Neuronal stem cell (in vitro differentiated cells): ENCODE measurements around the gene ALG14.

Experiments used
- DNase-seq: peaks from one replicate; pipeline ENCODE4 v3.0.0-alpha.2; 2013; ENCODE audit warnings: low spot score
- H2AFZ ChIP-seq: one replicate; pipeline ENCODE4 v1.6.1; 2013; ENCODE audit warnings: mild to moderate bottlenecking, low read length, inconsistent platforms
- H2AK5ac ChIP-seq: 2 replicates; pipeline ENCODE4 v1.6.1; 2013; ENCODE audit warnings: low read depth, mild to moderate bottlenecking, inconsistent platforms, low read length, moderate library complexity, mixed read lengths
- H2BK120ac ChIP-seq: 2 replicates; pipeline ENCODE4 v1.6.1; 2013; ENCODE audit warnings: low read depth, mild to moderate bottlenecking, inconsistent platforms, low read length, moderate library complexity, mixed read lengths
- H2BK12ac ChIP-seq: one replicate; pipeline ENCODE4 v1.6.1; 2013; ENCODE audit warnings: low read length, inconsistent platforms
- H2BK15ac ChIP-seq: 2 replicates; pipeline ENCODE4 v1.6.1; 2013; ENCODE audit warnings: mild to moderate bottlenecking, low read length, inconsistent platforms, mixed read lengths
- H2BK5ac ChIP-seq: one replicate; pipeline ENCODE4 v1.6.1; 2013; ENCODE audit warnings: inconsistent platforms, mild to moderate bottlenecking, low read length, moderate library complexity
- H3K14ac ChIP-seq: one replicate; pipeline ENCODE4 v1.6.1; 2013; ENCODE audit warnings: low read length, inconsistent platforms
- H3K18ac ChIP-seq: 2 replicates; pipeline ENCODE4 v1.6.1; 2013; ENCODE audit warnings: low read length, inconsistent platforms
- H3K23ac ChIP-seq: 2 replicates; pipeline ENCODE4 v1.6.1; 2013; ENCODE audit warnings: low read depth, mild to moderate bottlenecking, mixed read lengths, low read length, inconsistent platforms; ENCODE audit not compliant: poor library complexity
- H3K27ac ChIP-seq: replicated peaks from 3 replicates; pipeline ENCODE4 v1.5.1; 2013; ENCODE audit warnings: low read length, inconsistent platforms
- H3K27me3 ChIP-seq, 3 experiments: 2 replicates each; pipeline ENCODE4 v1.6.1; 2013; ENCODE audit warnings: low read length in 3 of 3, mild to moderate bottlenecking in 2 of 3, inconsistent platforms in 1 of 3, low read depth in 1 of 3, mixed read lengths in 1 of 3, moderate library complexity in 1 of 3; ENCODE audit not compliant: control insufficient read depth in 3 of 3, insufficient read depth in 3 of 3
- H3K36me3 ChIP-seq, 2 donors: replicated peaks in 1 of 2; 2 replicates each; pipeline ENCODE4 v1.6.1; 2013; ENCODE audit warnings: low read length in 2 of 2; ENCODE audit not compliant: control insufficient read depth in 2 of 2, insufficient read depth in 2 of 2
- H3K4ac ChIP-seq: 2 replicates; pipeline ENCODE4 v1.6.1; 2013; ENCODE audit warnings: inconsistent platforms, mild to moderate bottlenecking, low read length, moderate library complexity
- H3K4me1 ChIP-seq, 2 donors: 1 replicate in 1 of 2; 2 replicates in 1 of 2; pipeline ENCODE4 v1.6.1; 2013; ENCODE audit warnings: low read length in 2 of 2, low read depth in 1 of 2; ENCODE audit not compliant: control insufficient read depth in 2 of 2, insufficient read depth in 1 of 2
- H3K4me2 ChIP-seq: one replicate; pipeline ENCODE4 v1.6.1; 2013; ENCODE audit warnings: mild to moderate bottlenecking, low read length, inconsistent platforms; ENCODE audit not compliant: insufficient read depth, poor library complexity, severe bottlenecking
- H3K4me3 ChIP-seq, 2 donors: 2 replicates each; pipeline ENCODE4 v1.5.1; 2013; ENCODE audit warnings: low read length in 2 of 2, mild to moderate bottlenecking in 2 of 2, inconsistent platforms in 1 of 2, moderate library complexity in 1 of 2
- H3K79me1 ChIP-seq: one replicate; pipeline ENCODE4 v1.6.1; 2013; ENCODE audit warnings: low read depth, mild to moderate bottlenecking, inconsistent platforms, low read length, moderate library complexity
- H3K9ac ChIP-seq: one replicate; pipeline ENCODE4 v1.6.1; 2013; ENCODE audit warnings: mild to moderate bottlenecking, low read depth, low read length, inconsistent platforms; ENCODE audit not compliant: poor library complexity
- H3K9me3 ChIP-seq, 2 donors: replicated peaks in 1 of 2; 2 replicates each; pipeline versions ENCODE3 to v1.6.1; 2013; ENCODE audit warnings: low read length in 2 of 2, mild to moderate bottlenecking in 2 of 2, inconsistent platforms in 1 of 2, low read depth in 1 of 2, mixed read lengths in 1 of 2, moderate library complexity in 1 of 2; ENCODE audit not compliant: control insufficient read depth in 2 of 2, insufficient read depth in 1 of 2
- H4K8ac ChIP-seq: one replicate; pipeline ENCODE4 v1.6.1; 2013; ENCODE audit warnings: low read depth, mild to moderate bottlenecking, inconsistent platforms, low read length, moderate library complexity
- H4K91ac ChIP-seq: one replicate; pipeline ENCODE4 v1.6.1; 2013; ENCODE audit warnings: low read length, low read depth, mild to moderate bottlenecking, inconsistent platforms; ENCODE audit not compliant: poor library complexity
- WGBS, 2 donors: extraction: QIAGEN DNeasy Blood & Tissue Kit; methylation state at CpG; one replicate each; pipeline ENCODE4 v1.1.7; 2013; ENCODE audit warnings: missing lambda C conversion rate in 2 of 2, mixed read lengths in 1 of 2; ENCODE audit not compliant: insufficient read length in 2 of 2, insufficient replicate concordance in 1 of 2; ENCODE audit errors: extremely low coverage in 2 of 2; 5-methylcytosine and 5-hydroxymethylcytosine counted together

The ALG14 gene

DNA sequence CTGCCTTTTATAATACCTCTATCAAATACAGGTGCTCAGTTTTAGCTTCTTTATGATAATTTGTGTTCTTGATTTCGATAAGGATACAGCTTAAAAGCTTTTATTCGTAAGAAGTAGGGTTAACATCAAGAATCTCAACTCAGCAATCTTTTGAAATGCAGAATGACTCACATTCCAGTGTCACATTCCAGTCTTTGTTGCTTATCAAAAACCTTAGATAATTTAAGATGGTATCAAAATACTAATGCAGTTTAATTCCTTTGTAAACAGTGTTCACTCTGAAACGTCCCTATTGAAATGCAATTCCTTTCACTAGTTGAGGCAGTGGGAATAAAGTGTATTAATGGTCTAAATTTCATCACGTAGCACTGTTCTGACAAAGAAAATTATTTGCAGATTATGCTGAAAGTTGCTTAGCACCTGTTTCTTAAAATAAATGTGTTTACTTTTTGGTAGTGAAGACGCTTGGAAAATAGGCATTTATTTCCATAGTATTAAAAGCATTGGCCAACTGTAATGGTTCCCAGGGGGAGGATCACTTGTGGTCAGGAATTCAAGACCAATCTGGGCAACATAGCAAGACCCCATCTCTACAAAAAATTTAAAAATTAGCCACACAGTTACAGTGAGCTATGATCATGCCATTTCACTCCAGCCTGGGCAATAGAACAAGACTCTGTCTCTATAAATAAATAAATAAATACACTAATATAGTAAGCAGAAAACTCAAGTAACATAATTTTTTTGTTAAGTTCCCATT is 135.7 kb downstream of the ALG14 start:
- H3K18ac ChIP-seq: no peak overlapping the region
- DNase-seq: no peak
- H2AK5ac ChIP-seq: no peak overlapping the region
- no peak overlapping the region for H3K4me2 ChIP-seq
- peaks cover 6 to 9% of the 10 kb centered on the region in 2 donors for H3K4me1 ChIP-seq
- H3K9me3 ChIP-seq: no peaks in the 10 kb centered on the region
- no peak overlapping the region for H4K91ac ChIP-seq
- no peak overlapping the region for H2AFZ ChIP-seq
- WGBS, 2 donors: no CpG with 5 or more reads among the region's 5 CpGs
- H3K36me3 ChIP-seq: peaks cover 2 to 23% of the 10 kb centered on the region in 2 donors
- no peak overlapping the region for H2BK15ac ChIP-seq
- no peak overlapping the region for H2BK5ac ChIP-seq
- no peak overlapping the region for H3K4ac ChIP-seq
- H3K9ac ChIP-seq: no peak overlapping the region
- H3K23ac ChIP-seq: no peak overlapping the region
- H2BK120ac ChIP-seq: no peak overlapping the region
- H3K27ac ChIP-seq: no peak overlapping the region
- no peak overlapping the region for H3K14ac ChIP-seq
- no peaks in the 10 kb centered on the region for H3K27me3 ChIP-seq
- no peak overlapping the region for H2BK12ac ChIP-seq
- no peak overlapping the region for H4K8ac ChIP-seq
- H3K4me3 ChIP-seq: no peak overlapping the region
- no peaks in the 10 kb centered on the region for H3K79me1 ChIP-seq

DNA sequence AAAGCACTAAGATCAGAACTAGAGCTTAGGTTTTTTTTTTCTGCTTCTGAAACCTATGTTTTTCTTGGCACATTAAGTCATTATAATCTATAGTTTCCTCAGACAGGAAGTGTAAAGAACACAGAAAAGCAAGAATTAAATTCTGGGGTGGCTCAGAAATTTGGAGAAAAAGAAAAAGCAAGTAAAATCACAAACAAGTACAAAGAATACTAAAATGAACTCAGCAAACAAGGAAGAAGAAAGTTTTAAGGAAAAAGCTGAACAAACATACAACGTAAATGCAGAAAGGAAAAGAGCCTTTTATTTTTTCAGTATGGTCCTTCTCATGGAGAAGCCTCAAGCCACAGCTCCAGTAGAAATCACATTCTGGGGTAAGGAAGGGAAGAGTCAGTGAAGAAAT is 137.3 kb downstream of the ALG14 start:
- H4K91ac ChIP-seq: no peak overlapping the region
- H3K14ac ChIP-seq: no peak overlapping the region
- no peak overlapping the region for H3K4me3 ChIP-seq
- no peak overlapping the region for H3K9ac ChIP-seq
- H2BK15ac ChIP-seq: no peak overlapping the region
- H4K8ac ChIP-seq: no peak overlapping the region
- H3K27me3 ChIP-seq: no peaks in the 10 kb centered on the region
- H2AK5ac ChIP-seq: no peak overlapping the region
- H2BK12ac ChIP-seq: no peak overlapping the region
- peaks cover 0 to 6% of the 10 kb centered on the region in 2 donors for H3K9me3 ChIP-seq
- H3K23ac ChIP-seq: no peak overlapping the region
- no peak overlapping the region for H3K4ac ChIP-seq
- H2BK120ac ChIP-seq: no peak overlapping the region
- H3K36me3 ChIP-seq: peaks cover 3 to 27% of the 10 kb centered on the region in 2 donors
- H3K4me2 ChIP-seq: no peak overlapping the region
- peaks cover 6 to 9% of the 10 kb centered on the region in 2 donors for H3K4me1 ChIP-seq
- H2AFZ ChIP-seq: no peak overlapping the region
- no peak for DNase-seq
- no peaks in the 10 kb centered on the region for H3K79me1 ChIP-seq
- no peak overlapping the region for H3K27ac ChIP-seq
- WGBS, 2 donors: no CpG with 5 or more reads among the region's 1 CpG
- H2BK5ac ChIP-seq: no peak overlapping the region
- no peak overlapping the region for H3K18ac ChIP-seq

DNA sequence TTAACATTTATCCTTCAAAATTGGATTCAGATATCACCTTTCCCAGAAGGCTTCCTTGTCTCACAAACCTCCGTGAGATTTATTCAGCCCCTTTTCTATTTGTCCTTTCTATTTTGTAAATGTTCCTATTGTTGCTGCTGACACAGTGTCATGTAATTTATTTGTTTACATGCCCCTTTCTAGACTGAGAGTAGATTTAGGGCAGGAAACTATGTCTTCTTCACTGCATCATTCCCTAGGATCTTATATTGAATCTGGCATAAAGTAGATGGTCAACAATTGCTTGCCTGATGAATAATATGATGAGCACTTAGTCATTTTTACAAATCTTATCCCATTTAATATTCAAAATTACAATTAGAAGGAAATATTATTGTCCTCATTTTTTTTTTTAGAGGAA is 137.7 kb downstream of the ALG14 start:
- DNase-seq: no peak
- Histone ChIP-seq H3K4me3 (no peak overlapping the region), H3K9me3 (peaks cover 0 to 8% of the 10 kb centered on the region in 2 donors), H3K27ac (no peak overlapping the region), H3K18ac (no peak overlapping the region), H3K14ac (no peak overlapping the region), H2BK12ac (no peak overlapping the region), H3K23ac (no peak overlapping the region), H3K4ac (no peak overlapping the region), H2AK5ac (no peak overlapping the region), H2BK15ac (no peak overlapping the region), H3K4me2 (no peak overlapping the region), H3K27me3 (no peaks in the 10 kb centered on the region), H2AFZ (no peak overlapping the region), H3K79me1 (no peaks in the 10 kb centered on the region), H3K9ac (no peak overlapping the region), H2BK5ac (no peak overlapping the region), H3K36me3 (peaks cover 3 to 27% of the 10 kb centered on the region in 2 donors), H3K4me1 (peaks cover 6 to 9% of the 10 kb centered on the region in 2 donors), H4K91ac (no peak overlapping the region), H4K8ac (no peak overlapping the region), H2BK120ac (no peak overlapping the region)
- no CpG with 5 or more reads among the region's 1 CpG for WGBS, 2 donors

DNA sequence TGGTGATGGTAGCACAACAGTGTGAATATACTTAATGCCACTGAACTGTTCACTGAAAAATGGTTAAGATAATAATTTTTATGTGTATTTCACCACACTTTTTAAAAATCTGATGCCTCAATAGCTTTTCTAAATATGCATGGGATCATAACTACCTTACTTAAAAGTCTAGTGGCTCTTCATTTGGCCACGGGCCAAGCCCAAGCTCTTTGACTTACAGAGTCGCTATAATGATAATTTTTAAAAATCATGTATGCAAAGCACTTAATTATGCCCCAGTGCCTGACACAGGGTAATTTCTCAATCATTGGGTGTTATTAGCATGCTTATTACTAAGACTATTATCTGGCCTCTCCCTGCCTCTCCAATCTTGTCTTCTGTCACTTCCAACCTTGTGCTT is 138.2 kb downstream of the ALG14 start:
- Histone ChIP-seq H3K4ac (no peak overlapping the region), H3K4me1 (peaks cover 8 to 13% of the 10 kb centered on the region in 2 donors), H2BK12ac (no peak overlapping the region), H3K9me3 (peaks cover 0 to 8% of the 10 kb centered on the region in 2 donors), H3K79me1 (no peaks in the 10 kb centered on the region), H4K91ac (no peak overlapping the region), H3K27me3 (no peaks in the 10 kb centered on the region), H3K4me3 (no peak overlapping the region), H3K18ac (no peak overlapping the region), H3K14ac (no peak overlapping the region), H2AFZ (no peak overlapping the region), H4K8ac (no peak overlapping the region), H2BK120ac (no peak overlapping the region), H3K36me3 (peaks cover 3 to 22% of the 10 kb centered on the region in 2 donors), H3K9ac (no peak overlapping the region), H2BK15ac (no peak overlapping the region), H3K27ac (no peak overlapping the region), H3K4me2 (no peak overlapping the region), H2BK5ac (no peak overlapping the region), H2AK5ac (no peak overlapping the region), H3K23ac (no peak overlapping the region)
- DNase-seq: no peak
- WGBS, 2 donors: no CpG with 5 or more reads among the region's 2 CpGs
